Kidney epithelial cell (primary cell): ENCODE measurements around the gene FOCAD. TPM values are rescaled to one million over a fixed set of nuclear protein-coding genes. Genes with fewer than 3 reads are reported as not detected.

Experiments used
- DNase-seq: peaks from one replicate; pipeline ENCODE4 v3.0.0-alpha.2; 2010; ENCODE audit warnings: low read depth
- H3K27me3 ChIP-seq: 2 replicates; pipeline ENCODE4 v1.6.0; 2011; ENCODE audit warnings: low read length; ENCODE audit not compliant: control insufficient read depth, insufficient read depth
- H3K36me3 ChIP-seq: 2 replicates; pipeline ENCODE4 v1.5.1; 2011; ENCODE audit warnings: low read length; ENCODE audit not compliant: control insufficient read depth, insufficient read depth
- H3K4me3 ChIP-seq: 2 replicates; pipeline ENCODE4 v1.5.1; 2011; ENCODE audit warnings: low read depth, mild to moderate bottlenecking, control low read depth, low read length
- total RNA-seq: library from RNA; depleted of rRNA; stranded (reverse); fragments of >200 nt; gene quantifications from 2 replicates; pipeline ENCODE4 v1.2.3, GENCODE V29; 2015
- TF ChIP-seq, protein P1 (sequence below): IDR thresholded peaks from 2 replicates; pipeline ENCODE4 v1.5.1; 2011; ENCODE audit warnings: mild to moderate bottlenecking, moderate library complexity, low read length, control low read depth, inconsistent platforms; ENCODE audit not compliant: insufficient read depth, poor library complexity, severe bottlenecking

FOCAD gene
- total RNA-seq, 1 donor from 2014 or later = 62.9 TPM

- TF ChIP-seq, protein P1, sequence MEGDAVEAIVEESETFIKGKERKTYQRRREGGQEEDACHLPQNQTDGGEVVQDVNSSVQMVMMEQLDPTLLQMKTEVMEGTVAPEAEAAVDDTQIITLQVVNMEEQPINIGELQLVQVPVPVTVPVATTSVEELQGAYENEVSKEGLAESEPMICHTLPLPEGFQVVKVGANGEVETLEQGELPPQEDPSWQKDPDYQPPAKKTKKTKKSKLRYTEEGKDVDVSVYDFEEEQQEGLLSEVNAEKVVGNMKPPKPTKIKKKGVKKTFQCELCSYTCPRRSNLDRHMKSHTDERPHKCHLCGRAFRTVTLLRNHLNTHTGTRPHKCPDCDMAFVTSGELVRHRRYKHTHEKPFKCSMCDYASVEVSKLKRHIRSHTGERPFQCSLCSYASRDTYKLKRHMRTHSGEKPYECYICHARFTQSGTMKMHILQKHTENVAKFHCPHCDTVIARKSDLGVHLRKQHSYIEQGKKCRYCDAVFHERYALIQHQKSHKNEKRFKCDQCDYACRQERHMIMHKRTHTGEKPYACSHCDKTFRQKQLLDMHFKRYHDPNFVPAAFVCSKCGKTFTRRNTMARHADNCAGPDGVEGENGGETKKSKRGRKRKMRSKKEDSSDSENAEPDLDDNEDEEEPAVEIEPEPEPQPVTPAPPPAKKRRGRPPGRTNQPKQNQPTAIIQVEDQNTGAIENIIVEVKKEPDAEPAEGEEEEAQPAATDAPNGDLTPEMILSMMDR = no peak
- DNase-seq = no peak
- Histone ChIP-seq H3K36me3 (no peaks in the 10 kb centered on the region), H3K4me3 (no peak overlapping the region), H3K27me3 (no peaks in the 10 kb centered on the region)
Measured at GRCh38 chr9:20835377-20836286, 151.6 kb downstream of the FOCAD start.

GRCh38 chr9:20837166-20837565 lies 153.1 kb downstream of the FOCAD start:
- no peak for DNase-seq
- TF ChIP-seq, protein P1 = no peak

GRCh38 chr9:20838218-20838617 lies 154.2 kb downstream of the FOCAD start:
- Histone ChIP-seq H3K36me3 (no peaks in the 10 kb centered on the region), H3K27me3 (no peaks in the 10 kb centered on the region), H3K4me3 (no peak overlapping the region)
- no peak for DNase-seq
- TF ChIP-seq, protein P1 = no peak

More at GRCh38 chr9:20837166-20837565, 153.1 kb downstream of the FOCAD start:
- Histone ChIP-seq H3K27me3 (no peaks in the 10 kb centered on the region), H3K4me3 (no peak overlapping the region), H3K36me3 (no peaks in the 10 kb centered on the region)

DNA sequence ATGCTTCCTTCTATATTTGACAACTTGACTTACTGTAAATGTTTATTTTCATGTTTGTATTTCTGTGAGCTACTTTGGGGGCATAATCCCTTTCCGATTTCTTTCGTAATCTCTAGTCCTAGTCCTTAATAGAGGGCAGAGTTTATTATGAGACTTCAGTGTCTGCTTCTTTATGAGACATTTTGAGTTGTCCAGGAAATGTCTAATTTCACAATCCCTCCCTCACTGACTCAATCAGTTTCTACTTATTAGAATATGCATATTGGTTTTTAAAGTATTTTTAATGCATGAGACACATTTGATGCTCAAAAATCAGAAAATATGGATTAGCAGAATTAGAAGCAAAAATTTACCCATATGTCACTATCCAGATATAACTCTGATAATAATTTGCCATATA lies 160.9 kb downstream of the FOCAD start:
- H3K27me3 ChIP-seq = no peaks in the 10 kb centered on the region
- H3K4me3 ChIP-seq = no peak overlapping the region
- TF ChIP-seq, protein P1 = no peak
- DNase-seq = no peak
- no peaks in the 10 kb centered on the region for H3K36me3 ChIP-seq

- Histone ChIP-seq H3K27me3 (no peaks in the 10 kb centered on the region), H3K36me3 (no peaks in the 10 kb centered on the region), H3K4me3 (no peak overlapping the region)
- DNase-seq = no peak
- TF ChIP-seq, protein P1 = no peak
Measured at GRCh38 chr9:20848490-20848889, 164.4 kb downstream of the FOCAD start.
